Measurements from ENCODE around the gene ZNF793.

GRCh38 chr19:37507167-37507464 lies 377 bp downstream of the ZNF793 start:
- TF ChIP-seq NR2C2 (IDR thresholded peaks at IDR 0.05; ENCODE audit: borderline replicate concordance, control insufficient read depth, insufficient read length, low read depth), result no peak
- no peak for TF ChIP-seq EZH2 (IDR thresholded peaks at IDR 0.05; ENCODE audit: borderline replicate concordance, control insufficient read depth, low read depth, low read length)
- TF ChIP-seq POLR2A (IDR thresholded peaks at IDR 0.05; ENCODE audit: low read depth, low read length), result no peak
- no peak for TF ChIP-seq STAT1 (conservative IDR thresholded peaks at IDR 0.05)
